OCI-LY3 (cell line): Measurements from ENCODE around the gene RNF121.

Experiments used
- H2AFZ ChIP-seq: fragments of 200-600, 300-600 bp; shearing (Covaris generic); 2 replicates; pipeline ENCODE4 v1.6.0; 2014; ENCODE audit warnings: antibody characterized with exemption, low read depth, low read length
- H3K27ac ChIP-seq: fragments of 200-600, 300-600 bp; sonication (generic); 2 replicates; pipeline ENCODE4 v1.5.1; 2014; ENCODE audit warnings: mild to moderate bottlenecking, low read length, moderate library complexity, mixed read lengths
- H3K27me3 ChIP-seq: fragments of 200-600, 300-600 bp; sonication (generic); 2 replicates; pipeline ENCODE4 v1.6.1; 2014; ENCODE audit warnings: low read depth, low read length, mixed read lengths
- H3K36me3 ChIP-seq: fragments of 200-600, 300-600 bp; sonication (generic); replicated peaks from 2 replicates; pipeline ENCODE3; 2014; ENCODE audit warnings: low read depth, low read length, mixed read lengths
- H3K4me1 ChIP-seq: fragments of 300-600, 200-600 bp; sonication (generic); 2 replicates; pipeline ENCODE4 v1.6.1; 2014; ENCODE audit warnings: low read length, mixed read lengths
- H3K4me2 ChIP-seq: fragments of 200-600, 300-600 bp; sonication (generic); 2 replicates; pipeline ENCODE4 v1.6.1; 2014; ENCODE audit warnings: low read length, mixed read lengths
- H3K4me3 ChIP-seq: fragments of 300-600, 200-600 bp; sonication (generic); 2 replicates; pipeline ENCODE4 v1.5.1; 2014; ENCODE audit warnings: antibody characterized with exemption, mild to moderate bottlenecking, low read length, moderate library complexity
- H3K79me2 ChIP-seq: fragments of 300-600, 200-600 bp; shearing (Covaris generic); 2 replicates; pipeline ENCODE4 v1.6.1; 2014; ENCODE audit warnings: mild to moderate bottlenecking, low read length, mixed read lengths
- H3K9ac ChIP-seq: fragments of 300-600, 200-600 bp; shearing (Covaris generic); 2 replicates; pipeline ENCODE4 v1.6.0; 2014; ENCODE audit warnings: mild to moderate bottlenecking, low read length, moderate library complexity
- H3K9me3 ChIP-seq: fragments of 200-600, 300-600 bp; shearing (Covaris generic); 2 replicates; pipeline ENCODE4 v1.6.1; 2014; ENCODE audit warnings: low read length, mixed read lengths; ENCODE audit not compliant: insufficient read depth
- H4K20me1 ChIP-seq: fragments of 200-600, 300-600 bp; sonication (generic); 2 replicates; pipeline ENCODE4 v1.6.1; 2016; ENCODE audit warnings: low read length, mixed read lengths; ENCODE audit not compliant: insufficient read depth
- CTCF ChIP-seq: fragments of 200-600, 300-600 bp; sonication (generic); IDR thresholded peaks from 2 replicates; pipeline ENCODE4 v1.5.1; 2014; ENCODE audit warnings: antibody characterized with exemption, low read length, low read depth
- EZH2phosphoT487 ChIP-seq: fragments of 200-600 bp; shearing (Covaris generic); IDR thresholded peaks from 2 replicates; pipeline ENCODE4 v1.6.1; 2018; ENCODE audit warnings: antibody characterized with exemption, mixed run types, low read depth

Gene RNF121

GRCh38 chr11:71964641-71965040 is 35.8 kb downstream of the RNF121 start:
- H3K4me2 ChIP-seq, result no peak overlapping the region
- H3K4me3 ChIP-seq, result no peak overlapping the region
- TF ChIP-seq EZH2phosphoT487 (no peak), CTCF (no peak)
- H3K36me3 ChIP-seq, result peaks cover 37% of the 10 kb centered on the region
- peaks cover 14% of the 10 kb centered on the region for H3K79me2 ChIP-seq
- H3K27me3 ChIP-seq, result no peaks in the 10 kb centered on the region
- H4K20me1 ChIP-seq, result peaks cover 19% of the 10 kb centered on the region
- H3K9ac ChIP-seq, result no peak overlapping the region
- H3K27ac ChIP-seq, result no peak overlapping the region
- H3K9me3 ChIP-seq, result no peaks in the 10 kb centered on the region
- H3K4me1 ChIP-seq, result peaks cover 18% of the 10 kb centered on the region
- H2AFZ ChIP-seq, result no peak overlapping the region

DNA sequence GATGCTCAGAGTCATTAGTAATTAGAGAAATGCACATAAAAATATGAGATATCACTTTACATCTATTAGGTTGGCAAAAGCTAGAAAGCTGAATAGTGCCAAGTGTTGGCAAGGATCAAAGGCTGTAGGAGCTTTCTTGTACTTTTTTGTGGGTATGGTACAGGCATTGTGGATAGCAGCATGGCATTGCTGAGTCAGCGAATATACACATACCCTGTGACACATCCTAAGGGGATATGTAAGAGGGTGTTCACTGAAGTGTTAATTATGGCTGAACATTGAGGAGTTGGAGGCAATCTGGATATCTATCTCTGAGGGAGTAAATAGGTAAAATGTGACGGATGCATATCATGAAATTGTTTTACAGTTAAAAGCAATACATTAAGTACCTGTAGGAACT is 42.8 kb downstream of the RNF121 start:
- Histone ChIP-seq H3K4me2 (no peak overlapping the region), H3K4me1 (peaks cover 3% of the 10 kb centered on the region), H3K9ac (no peak overlapping the region), H3K27me3 (no peaks in the 10 kb centered on the region), H2AFZ (no peak overlapping the region), H3K36me3 (peaks cover 28% of the 10 kb centered on the region), H3K4me3 (no peak overlapping the region), H4K20me1 (no peaks in the 10 kb centered on the region), H3K9me3 (no peaks in the 10 kb centered on the region), H3K27ac (no peak overlapping the region), H3K79me2 (no peaks in the 10 kb centered on the region)
- no peak for TF ChIP-seq CTCF
- TF ChIP-seq EZH2phosphoT487, result no peak

DNA sequence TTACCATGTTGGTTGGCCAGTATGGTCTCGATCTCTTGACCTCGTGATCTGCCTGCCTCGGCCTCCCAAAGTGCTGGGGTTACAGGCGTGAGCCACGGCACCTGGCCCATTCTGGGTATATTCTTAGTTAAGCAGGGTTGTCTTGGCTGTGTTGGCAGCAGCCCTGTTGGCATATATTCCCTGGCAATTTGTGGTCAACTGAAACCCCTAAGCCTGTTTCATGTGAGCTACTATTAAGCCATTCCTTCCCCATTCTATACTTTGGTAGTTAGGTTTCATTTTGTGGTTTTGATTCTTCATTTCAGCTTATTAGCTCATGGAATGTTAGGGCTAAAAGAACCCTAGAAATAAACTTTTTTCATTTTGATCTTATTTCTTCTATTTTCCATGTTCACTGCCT is 47.7 kb downstream of the RNF121 start:
- Histone ChIP-seq H3K27me3 (no peaks in the 10 kb centered on the region), H3K4me3 (no peak overlapping the region), H4K20me1 (no peaks in the 10 kb centered on the region), H3K4me1 (peaks cover 32% of the 10 kb centered on the region), H3K79me2 (peaks cover 13% of the 10 kb centered on the region), H3K9me3 (no peaks in the 10 kb centered on the region), H3K36me3 (peaks cover 30% of the 10 kb centered on the region), H3K27ac (no peak overlapping the region), H3K9ac (0 out of 2 replicates have a peak overlapping the region, but pooled peaks have one; percentile 53), H2AFZ (no peak overlapping the region), H3K4me2 (no peak overlapping the region)
- TF ChIP-seq CTCF (no peak), EZH2phosphoT487 (no peak)

DNA sequence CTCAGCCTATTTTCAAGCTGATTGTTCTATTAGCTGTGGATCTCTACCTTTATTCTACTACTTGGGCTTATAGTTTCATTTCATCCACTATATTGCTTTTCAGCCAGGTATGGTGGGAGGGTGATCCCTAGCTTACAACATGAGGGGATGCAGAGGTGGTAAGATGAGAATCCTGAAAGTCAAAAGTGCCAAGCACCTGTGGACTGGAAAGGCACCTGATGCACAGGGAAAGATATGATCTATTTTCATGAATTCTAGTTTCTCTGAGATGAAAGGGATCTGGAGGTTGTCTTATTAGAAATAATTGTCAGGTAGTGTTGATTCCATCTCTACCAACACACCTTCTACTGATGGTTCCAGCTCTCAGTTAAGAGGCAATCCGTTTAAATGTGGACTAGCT is 48.2 kb downstream of the RNF121 start:
- Histone ChIP-seq H4K20me1 (no peaks in the 10 kb centered on the region), H3K27ac (peak overlapping the region; percentile 84), H3K9me3 (no peaks in the 10 kb centered on the region), H3K4me1 (peaks cover 32% of the 10 kb centered on the region), H2AFZ (no peak overlapping the region), H3K4me3 (no peak overlapping the region), H3K9ac (peak overlapping the region; percentile 53; the same call in 1 of the 2 replicates), H3K36me3 (peaks cover 28% of the 10 kb centered on the region), H3K27me3 (no peaks in the 10 kb centered on the region), H3K79me2 (peaks cover 13% of the 10 kb centered on the region), H3K4me2 (peak overlapping the region; percentile 71)
- TF ChIP-seq EZH2phosphoT487 (no peak), CTCF (no peak)
